IMR-90 (cell line): ENCODE data around the gene TGFBR2.

Experiments used
- BHLHE40 ChIP-seq: fragments of 150-350 bp; IDR thresholded peaks from 2 replicates; pipeline ENCODE4 v1.6.1; 2016; ENCODE audit warnings: mild to moderate bottlenecking, low read depth, low read length
- CEBPB ChIP-seq: IDR thresholded peaks from 2 replicates; pipeline ENCODE4 v1.6.1; 2012; ENCODE audit warnings: low read depth, low read length, improper control_type of control experiment
- CTCF ChIP-seq: conservative IDR thresholded peaks from 2 replicates; pipeline ENCODE4 v1.5.1; 2012; ENCODE audit warnings: mild to moderate bottlenecking, low read depth, low read length, improper control_type of control experiment
- MAFK ChIP-seq: IDR thresholded peaks from 2 replicates; pipeline ENCODE4 v1.6.1; 2012; ENCODE audit warnings: low read depth, low read length, improper control_type of control experiment
- MAZ ChIP-seq: IDR thresholded peaks from 2 replicates; pipeline ENCODE4 v1.6.1; 2012; ENCODE audit warnings: low read depth, mild to moderate bottlenecking, low read length, improper control_type of control experiment, moderate library complexity, borderline replicate concordance
- POLR2A ChIP-seq: IDR thresholded peaks from 2 replicates; pipeline ENCODE4 v1.6.1; 2012; ENCODE audit warnings: mild to moderate bottlenecking, low read depth, low read length
- RAD21 ChIP-seq: IDR thresholded peaks from 2 replicates; pipeline ENCODE4 v1.6.1; 2012; ENCODE audit warnings: low read length, improper control_type of control experiment
- RCOR1 ChIP-seq: IDR thresholded peaks from 2 replicates; pipeline ENCODE4 v1.6.1; 2012; ENCODE audit warnings: mild to moderate bottlenecking, low read length, improper control_type of control experiment; ENCODE audit not compliant: insufficient replicate concordance
- USF2 ChIP-seq: fragments of 150-350 bp; IDR thresholded peaks from 2 replicates; pipeline ENCODE4 v1.6.1; 2017; ENCODE audit warnings: mild to moderate bottlenecking, antibody characterized with exemption, low read length, low read depth

- no peak for TF ChIP-seq BHLHE40
- TF ChIP-seq CTCF, result no peak
- TF ChIP-seq RCOR1, result no peak
- TF ChIP-seq RAD21, result no peak
- TF ChIP-seq CEBPB, result no peak
- TF ChIP-seq POLR2A, result no peak
- no peak for TF ChIP-seq MAFK
- TF ChIP-seq MAZ, result no peak
- TF ChIP-seq USF2, result no peak
These were observed 98.8 kb downstream of the TGFBR2 start for GRCh38 chr3:30704931-30705890.
